PC-9 (cell line): ENCODE measurements around the gene DIP2C.

Experiments
- CTCF ChIP-seq: fragments of 200-600 bp; sonication (generic); conservative IDR thresholded peaks from 2 replicates; pipeline ENCODE4 v1.6.1; 2017; ENCODE audit warnings: mixed run types, antibody characterized with exemption, mild to moderate bottlenecking, moderate library complexity
- EZH2 ChIP-seq: fragments of 200-600 bp; sonication (generic); IDR thresholded peaks from 2 replicates; pipeline ENCODE4 v1.8.0; 2017; ENCODE audit warnings: antibody characterized with exemption, low read depth

- TF ChIP-seq CTCF (no peak), EZH2 (no peak)
Observed at GRCh38 chr10:554182-554848, 135.2 kb downstream of the DIP2C start.
